ENCODE data around the gene SH2D3A.

GRCh38 chr19:6809262-6809661 is 42.0 kb upstream of the SH2D3A start:
- TF ChIP-seq PBX3 (CRISPR knock-in tag; IDR thresholded peaks at IDR 0.05) (no peak), ZNF223 (tag by site-specific recombination; IDR thresholded peaks at IDR 0.05) (no peak), SP2 (tag by site-specific recombination; IDR thresholded peaks at IDR 0.05) (no peak), ZNF777 (tag by site-specific recombination; IDR thresholded peaks at IDR 0.05; ENCODE audit: borderline replicate concordance) (no peak), ZNF639 (tag by site-specific recombination; IDR thresholded peaks at IDR 0.05) (no peak)

All from HEK293 (cell line).